ENCODE measurements around the gene PTEN.

- TF ChIP-seq CTCF (IDR thresholded peaks at IDR 0.05): no peak
- TF ChIP-seq POLR2A (IDR thresholded peaks at IDR 0.05): no peak
Observed at GRCh38 chr10:87931836-87932230, 68.4 kb downstream of the PTEN start.

Data from adrenal gland (tissue), 5 donors.